HL-60 (cell line): ENCODE data around the gene ANO8.

Experiments used
- DNase-seq, 2 experiments: peaks; one replicate each; pipeline ENCODE4 v3.0.0-alpha.2; 2010 to 2020; ENCODE audit warnings: low read depth in 1 of 2, low spot score in 1 of 2
- H3K27ac ChIP-seq: fragments of 250-450 bp; sonication (Bioruptor Pico); replicated peaks from 2 replicates; pipeline ENCODE4 v1.5.1; 2020; ENCODE audit warnings: mild to moderate bottlenecking, moderate library complexity
- H3K27me3 ChIP-seq: fragments of 250-450 bp; sonication (Bioruptor Pico); 2 replicates; pipeline ENCODE4 v1.5.1; 2021; ENCODE audit warnings: mild to moderate bottlenecking, moderate library complexity; ENCODE audit not compliant: insufficient read depth, poor library complexity, severe bottlenecking
- H3K4me3 ChIP-seq: replicated peaks from 2 replicates; pipeline ENCODE4 v1.5.1; 2011; ENCODE audit warnings: mild to moderate bottlenecking, control low read depth, low read length; ENCODE audit not compliant: insufficient read depth
- CTCF ChIP-seq: IDR thresholded peaks from one replicate; pipeline ENCODE4 v1.5.1; 2011; ENCODE audit warnings: low read length, control low read depth, inconsistent platforms; ENCODE audit not compliant: insufficient read depth
- GABPA ChIP-seq: IDR thresholded peaks from 2 replicates; pipeline ENCODE4 v1.6.1; 2012; ENCODE audit warnings: low read depth
- POLR2AphosphoS5 ChIP-seq: IDR thresholded peaks from 2 replicates; pipeline ENCODE4 v1.6.1; 2012; ENCODE audit warnings: low read depth
- REST ChIP-seq: IDR thresholded peaks from 2 replicates; pipeline ENCODE4 v1.6.1; 2012; ENCODE audit warnings: low read depth; ENCODE audit not compliant: insufficient replicate concordance
- SPI1 ChIP-seq: IDR thresholded peaks from 2 replicates; pipeline ENCODE4 v1.6.1; 2012; ENCODE audit warnings: low read depth, mild to moderate bottlenecking, borderline replicate concordance

Gene ANO8

GRCh38 chr19:17357724-17358123 is 23.1 kb upstream of the ANO8 start:
- Histone ChIP-seq H3K27me3 (no peaks in the 10 kb centered on the region), H3K4me3 (no peak overlapping the region), H3K27ac (no peak overlapping the region)
- TF ChIP-seq REST (no peak), SPI1 (no peak), CTCF (no peak), POLR2AphosphoS5 (no peak), GABPA (no peak)
- no peak for DNase-seq

- H3K27me3 ChIP-seq = no peaks in the 10 kb centered on the region
- no peak overlapping the region for H3K4me3 ChIP-seq
- TF ChIP-seq GABPA (no peak), CTCF (no peak), POLR2AphosphoS5 (no peak), SPI1 (no peak), REST (no peak)
- no peak overlapping the region for H3K27ac ChIP-seq
- peak in 1 of 2 experiments; percentile 12 for DNase-seq
These were observed 22.5 kb upstream of the ANO8 start for GRCh38 chr19:17357078-17357666.

GRCh38 chr19:17353386-17353785 is 18.7 kb upstream of the ANO8 start:
- Histone ChIP-seq H3K4me3 (no peak overlapping the region), H3K27ac (no peak overlapping the region), H3K27me3 (peaks cover 22% of the 10 kb centered on the region)
- TF ChIP-seq GABPA (no peak), POLR2AphosphoS5 (no peak), REST (no peak), CTCF (no peak), SPI1 (no peak)
- DNase-seq = no peak
